HCT116 (cell line): ENCODE measurements around the gene IL1RL1. TPM values are rescaled to one million over a fixed set of nuclear protein-coding genes. Genes with fewer than 3 reads are reported as not detected.

Source experiments
- ATAC-seq: fragments of 200-7000 bp; cut with Tn5 transposase; 2 replicates; pipeline ENCODE4 v1.9.1; 2020; ENCODE audit warnings: mild to moderate bottlenecking, moderate library complexity
- BruUV-seq: library from RNA; stranded (reverse); fragments of 400-500 nt; replicated peaks from 2 replicates; lab custom pipeline; 2021; lab: Mats Ljungman, UMichigan
- CTCF ChIA-PET: fragments of 300-600 bp; sonication (Branson Sonifier 250); formaldehyde crosslinking; loops from one replicate; lab custom pipeline; 2021; ENCODE audit warnings: antibody characterized with exemption; lab: Charles Lee
- POLR2A ChIA-PET: fragments of 300-600, 350-600 bp; sonication (Branson Sonifier 250); formaldehyde crosslinking; loops from one replicate; lab custom pipeline; 2021; ENCODE audit warnings: antibody characterized with exemption; lab: Charles Lee
- RAD21 ChIA-PET, 2 experiments: fragments of 300-600 bp; sonication (Branson Sonifier 250); formaldehyde crosslinking; loops; one replicate each; lab custom pipeline; 2023; ENCODE audit warnings: low total read pairs in 2 of 2; ENCODE audit not compliant: uncharacterized antibody in 2 of 2, unreplicated experiment in 2 of 2, low non-redundant PET in 1 of 2; lab: Charles Lee
- DNase-seq: peaks from one replicate; pipeline ENCODE4 v3.0.0-alpha.2; 2010; ENCODE audit warnings: low read depth, low spot score
- H2AFZ ChIP-seq: fragments of 200-600 bp; shearing (Covaris generic), sonication (generic); 2 replicates; pipeline ENCODE4 v1.6.1; 2017; ENCODE audit warnings: low read depth, mixed run types, mixed read lengths, antibody characterized with exemption, low read length; ENCODE audit not compliant: poor library complexity, severe bottlenecking
- H3K27ac ChIP-seq: 2 replicates; pipeline ENCODE4 v1.5.1; 2012; ENCODE audit warnings: low read depth, low read length
- H3K27me3 ChIP-seq: fragments of 200-600 bp; sonication (generic); 2 replicates; pipeline ENCODE4 v1.6.1; 2016; ENCODE audit warnings: mixed run types, low read length, mixed read lengths; ENCODE audit not compliant: insufficient read depth
- H3K36me3 ChIP-seq, 2 experiments: fragments of 200-500 bp in 1 of 2; fragments of 200-600 bp in 1 of 2; sonication (Bioruptor generic) in 1 of 2; sonication (generic) in 1 of 2; 2 replicates each; pipeline versions ENCODE4 v1.5.1 to v1.6.1; 2014 to 2016; ENCODE audit warnings: low read length in 2 of 2, inconsistent platforms in 1 of 2, mixed read lengths in 1 of 2, mixed run types in 1 of 2; ENCODE audit not compliant: insufficient read depth in 2 of 2, control insufficient read depth in 1 of 2
- H3K4me1 ChIP-seq, 2 experiments: fragments of 200-600 bp in 1 of 2; sonication (generic) in 1 of 2; 2 replicates each; pipeline versions ENCODE4 v1.5.1 to v1.6.1; 2012 to 2017; ENCODE audit warnings: low read length in 2 of 2, inconsistent platforms in 1 of 2, mild to moderate bottlenecking in 1 of 2, mixed read lengths in 1 of 2, mixed run types in 1 of 2, moderate library complexity in 1 of 2; ENCODE audit not compliant: insufficient read depth in 2 of 2, control insufficient read depth in 1 of 2
- H3K4me2 ChIP-seq: fragments of 200-600 bp; sonication (generic); 2 replicates; pipeline ENCODE4 v1.6.1; 2017; ENCODE audit warnings: mixed run types, low read length, mixed read lengths
- H3K4me3 ChIP-seq, 2 experiments: fragments of 200-600 bp in 1 of 2; sonication (generic) in 1 of 2; replicated peaks in 1 of 2; 2 replicates each; pipeline ENCODE4 v1.5.1; 2011 to 2016; ENCODE audit warnings: low read length in 2 of 2, control low read depth in 1 of 2, low read depth in 1 of 2, mild to moderate bottlenecking in 1 of 2, mixed read lengths in 1 of 2, mixed run types in 1 of 2
- H3K79me2 ChIP-seq: fragments of 200-600 bp; sonication (generic); 2 replicates; pipeline ENCODE4 v1.6.1; 2017; ENCODE audit warnings: mild to moderate bottlenecking, mixed run types, low read length, moderate library complexity, mixed read lengths; ENCODE audit not compliant: insufficient read depth
- H3K9ac ChIP-seq: fragments of 200-600 bp; sonication (generic); 2 replicates; pipeline ENCODE4 v1.6.1; 2016; ENCODE audit warnings: low read length, mixed read lengths
- H3K9me2 ChIP-seq: fragments of 200-600 bp; sonication (generic), shearing (Covaris generic); 2 replicates; pipeline ENCODE4 v1.6.1; 2017; ENCODE audit warnings: mixed run types, mild to moderate bottlenecking, moderate library complexity; ENCODE audit not compliant: insufficient read depth
- H3K9me3 ChIP-seq, 2 experiments: fragments of 200-500 bp in 1 of 2; fragments of 200-600 bp in 1 of 2; sonication (Bioruptor generic) in 1 of 2; sonication (generic) in 1 of 2; 2 replicates each; pipeline ENCODE4 v1.6.1; 2014 to 2017; ENCODE audit warnings: low read length in 2 of 2, mixed read lengths in 2 of 2, inconsistent platforms in 1 of 2, low read depth in 1 of 2, mild to moderate bottlenecking in 1 of 2, mixed run types in 1 of 2, moderate library complexity in 1 of 2; ENCODE audit not compliant: control insufficient read depth in 1 of 2, insufficient read depth in 1 of 2
- H4K20me1 ChIP-seq: fragments of 200-600 bp; sonication (generic), shearing (Covaris generic); 2 replicates; pipeline ENCODE4 v1.6.1; 2017; ENCODE audit warnings: mixed run types, mild to moderate bottlenecking, moderate library complexity; ENCODE audit not compliant: insufficient read depth
- CEBPB ChIP-seq: IDR thresholded peaks from 2 replicates; pipeline ENCODE4 v1.6.1; 2012; ENCODE audit warnings: low read depth
- CTCF ChIP-seq, 3 experiments: fragments of 200-600 bp in 1 of 3; sonication (generic) in 1 of 3; IDR thresholded peaks in 2 of 3; conservative IDR thresholded peaks in 1 of 3; 2 replicates each; pipeline ENCODE4 v1.5.1; 2012 to 2017; ENCODE audit warnings: low read depth in 2 of 3, low read length in 2 of 3, antibody characterized with exemption in 1 of 3, borderline replicate concordance in 1 of 3, control low read depth in 1 of 3, mild to moderate bottlenecking in 1 of 3, mixed read lengths in 1 of 3, mixed run types in 1 of 3, moderate library complexity in 1 of 3; ENCODE audit not compliant: insufficient read depth in 1 of 3
- EZH2phosphoT487 ChIP-seq: fragments of 200-600 bp; IDR thresholded peaks from 2 replicates; pipeline ENCODE4 v1.6.1; 2018; ENCODE audit warnings: antibody characterized with exemption, borderline replicate concordance
- POLR2AphosphoS5 ChIP-seq: IDR thresholded peaks from 2 replicates; pipeline ENCODE4 v1.6.1; 2011; ENCODE audit warnings: mild to moderate bottlenecking, low read depth, low read length, moderate library complexity
- SIN3A ChIP-seq: IDR thresholded peaks from 2 replicates; pipeline ENCODE4 v1.6.1; 2012; ENCODE audit warnings: low read depth
- SP1 ChIP-seq: IDR thresholded peaks from 2 replicates; pipeline ENCODE4 v1.6.1; 2012; ENCODE audit warnings: low read depth
- SRF ChIP-seq: IDR thresholded peaks from 2 replicates; pipeline ENCODE4 v1.6.1; 2012; ENCODE audit warnings: low read depth
- intact Hi-C: fragments of 100-400 bp; cut with micrococcal nuclease; formaldehyde crosslinking; loops from 2 replicates; pipeline ENCODE4 v1.10.0; 2022
- total RNA-seq: library from RNA; stranded (reverse); gene quantifications from one replicate; pipeline ENCODE4 v1.2.1, GENCODE V29; 2021; ENCODE audit not compliant: unreplicated experiment

IL1RL1 gene
- total RNA-seq, 1 experiment from 2014 or later: not detected

- no TSS peak for BruUV-seq
- CTCF ChIA-PET: no interaction called here
- POLR2A ChIA-PET: no interaction called here
- Histone ChIP-seq H3K27me3 (no peaks in the 10 kb centered on the region), H3K9me2 (no peaks in the 10 kb centered on the region), H3K27ac (no peak overlapping the region), H3K9ac (no peak overlapping the region), H3K4me2 (no peak overlapping the region), H4K20me1 (no peaks in the 10 kb centered on the region), H3K79me2 (no peaks in the 10 kb centered on the region), H3K9me3 (no peaks in the 10 kb centered on the region), H2AFZ (no peak overlapping the region), H3K4me3 (no peak overlapping the region), H3K4me1 (peaks cover 0 to 8% of the 10 kb centered on the region in 2 experiments; a peak in 1 of 4 replicates), H3K36me3 (no peaks in the 10 kb centered on the region)
- RAD21 ChIA-PET: no interaction called here
- TF ChIP-seq POLR2AphosphoS5 (no peak), EZH2phosphoT487 (no peak), CTCF (IDR thresholded peaks at IDR 0.05 in 2 of 3, conservative IDR thresholded peaks at IDR 0.05 in 1 of 3; ENCODE audit: borderline replicate concordance in 1 of 3, insufficient read depth in 1 of 3, low read depth in 2 of 3, low read length in 2 of 3) (no peak), SRF (no peak), SIN3A (no peak), CEBPB (no peak), SP1 (no peak)
- no peak for ATAC-seq
- intact Hi-C loops: no loop called here
- no peak for DNase-seq
These were observed 48.9 kb upstream of the IL1RL1 start for GRCh38 chr2:102262216-102263129.
